Stimulated activated CD8-positive, alpha-beta memory T cell treated with anti-CD3 and anti-CD28 coated beads, Interleukin-7, amount 100 ng/mL, for 1 hour (primary cell): ENCODE results near the gene STAMBP.

Experiments used
- DNase-seq, 2 donors: peaks; one replicate each; pipeline ENCODE4 v3.0.0-alpha.2; 2020; ENCODE audit warnings: low read depth in 2 of 2

STAMBP gene

GRCh38 chr2:73906847-73907505 is 78.2 kb downstream of the STAMBP start:
- DNase-seq, result no peak

- peak in 1 of 2 donors; percentile 20 for DNase-seq
Measured at GRCh38 chr2:73907840-73908452, 79.2 kb downstream of the STAMBP start.

GRCh38 chr2:73908689-73909652 is 80.2 kb downstream of the STAMBP start:
- DNase-seq, result no peak

- DNase-seq, result no peak
Measured at GRCh38 chr2:73910873-73911547, 82.2 kb downstream of the STAMBP start.

- DNase-seq, result no peak
Measured at GRCh38 chr2:73911548-73912208, 82.9 kb downstream of the STAMBP start.

- no peak for DNase-seq
Measured at GRCh38 chr2:73913414-73914054, 84.8 kb downstream of the STAMBP start.

GRCh38 chr2:73914667-73915066 is 85.9 kb downstream of the STAMBP start:
- DNase-seq, result no peak

- no peak for DNase-seq
Measured at GRCh38 chr2:73915437-73915993, 86.8 kb downstream of the STAMBP start.

GRCh38 chr2:73916666-73917065 is 87.9 kb downstream of the STAMBP start:
- no peak for DNase-seq

GRCh38 chr2:73917296-73917695 is 88.5 kb downstream of the STAMBP start:
- no peak for DNase-seq

- DNase-seq, result no peak
Measured at GRCh38 chr2:73917696-73918207, 89.0 kb downstream of the STAMBP start.

- DNase-seq, result no peak
Measured at GRCh38 chr2:73918856-73919255, 90.1 kb downstream of the STAMBP start.

- DNase-seq, result no peak
Measured at GRCh38 chr2:73919596-73920228, 91.0 kb downstream of the STAMBP start.

- DNase-seq, result no peak
Measured at GRCh38 chr2:73920577-73921545, 92.1 kb downstream of the STAMBP start.

- DNase-seq, result no peak
Measured at GRCh38 chr2:73921581-73921980, 92.8 kb downstream of the STAMBP start.

GRCh38 chr2:73922681-73923080 is 93.9 kb downstream of the STAMBP start:
- no peak for DNase-seq
